Mucosa of descending colon (tissue), 3 donors: Measurements from ENCODE around the gene LIMK1. TPM values are rescaled to one million over a fixed set of nuclear protein-coding genes. Genes with fewer than 3 reads are reported as not detected.

Source experiments
- ATAC-seq: fragments of 200-7000 bp; cut with Tn5 transposase; one replicate; pipeline ENCODE4 v1.9.1; 2020; ENCODE audit warnings: mild to moderate bottlenecking, moderate library complexity
- DNase-seq, 3 donors: peaks; one replicate each; pipeline ENCODE4 v3.0.0-alpha.2; 2020
- H3K36me3 ChIP-seq: fragments of 200-600 bp; one replicate; pipeline ENCODE4 v1.8.0; 2021; ENCODE audit warnings: low read depth, mild to moderate bottlenecking
- H3K4me1 ChIP-seq: fragments of 200-600 bp; one replicate; pipeline ENCODE4 v1.8.0; 2021; ENCODE audit warnings: low read depth, mild to moderate bottlenecking
- H3K4me3 ChIP-seq: fragments of 200-600 bp; one replicate; pipeline ENCODE4 v1.8.0; 2021; ENCODE audit warnings: mild to moderate bottlenecking
- H3K9me3 ChIP-seq: fragments of 200-600 bp; one replicate; pipeline ENCODE4 v1.8.0; 2021; ENCODE audit warnings: mild to moderate bottlenecking
- CTCF ChIP-seq: fragments of 200-600 bp; IDR thresholded peaks from one replicate; pipeline ENCODE4 v1.8.0; 2022; ENCODE audit warnings: antibody characterized with exemption, mild to moderate bottlenecking
- intact Hi-C, 2 donors: fragments of 100-400 bp; cut with DNase I in 1 of 2; cut with micrococcal nuclease in 1 of 2; formaldehyde crosslinking; loops; one replicate each; pipeline versions ENCODE4 v1.11.0 to v1.11.1; 2022; cut with DNase I, micrococcal nuclease
- total RNA-seq, 3 donors: library from RNA; stranded (reverse); fragmentation: NEBNext Ultra II Directional in 2 of 3; extraction: Animal tissue kit (Norgen Biotek cat#: 25700) in 2 of 3; gene quantifications; one replicate each; pipeline versions ENCODE4 v1.2.1 to v1.2.4, GENCODE V29; 2021 to 2023
- donor health status: DM: no; HTN: no; CAD: no; lungs with moderate emphysema.
- donor health status: DM: no; HTN: no; CAD: no.
- donor health status: DM: no; HTN: yes; CAD: no.

The LIMK1 gene
- total RNA-seq, 3 donors from 2014 or later, result 12.0 to 15.6 (median 12.1) TPM

GRCh38 chr7:74082770-74083116 is 861 bp upstream of the LIMK1 start:
- peaks cover 14% of the 10 kb centered on the region for H3K4me1 ChIP-seq
- H3K36me3 ChIP-seq, result no peaks in the 10 kb centered on the region
- no peak for ATAC-seq
- H3K4me3 ChIP-seq, result no peak overlapping the region
- no peaks in the 10 kb centered on the region for H3K9me3 ChIP-seq
- no peak for TF ChIP-seq CTCF
- intact Hi-C loops, result loop anchor here in 1 of 2 donors (10.0 kb wide), 1 partner anchor 322 kb away; no protein-coding TSS in a partner anchor
- DNase-seq, result no peak

- H3K4me3 ChIP-seq, result peak overlapping the region; percentile 48
- DNase-seq (peak in 1 of 3 donors; percentile 80), ATAC-seq (peak; percentile 53)
- no peaks in the 10 kb centered on the region for H3K9me3 ChIP-seq
- TF ChIP-seq CTCF, result no peak
- H3K4me1 ChIP-seq, result peaks cover 14% of the 10 kb centered on the region
- no peaks in the 10 kb centered on the region for H3K36me3 ChIP-seq
- intact Hi-C loops, result loop anchor here in 1 of 2 donors (10.0 kb wide), 1 partner anchor 321 kb away; no protein-coding TSS in a partner anchor
Observed at GRCh38 chr7:74083928-74084721, 521 bp downstream of the LIMK1 start.

- no peak for TF ChIP-seq CTCF
- Histone ChIP-seq H3K4me1 (peaks cover 14% of the 10 kb centered on the region), H3K4me3 (no peak overlapping the region), H3K36me3 (no peaks in the 10 kb centered on the region), H3K9me3 (no peaks in the 10 kb centered on the region)
- DNase-seq (no peak), ATAC-seq (no peak)
- intact Hi-C loops, result loop anchor here in 1 of 2 donors (10.0 kb wide), 1 partner anchor 320 kb away; no protein-coding TSS in a partner anchor
Observed at GRCh38 chr7:74084722-74085578, 1.3 kb downstream of the LIMK1 start.

- Histone ChIP-seq H3K9me3 (no peaks in the 10 kb centered on the region), H3K4me1 (peaks cover 14% of the 10 kb centered on the region), H3K4me3 (no peak overlapping the region), H3K36me3 (no peaks in the 10 kb centered on the region)
- ATAC-seq (no peak), DNase-seq (no peak)
- TF ChIP-seq CTCF, result no peak
- intact Hi-C loops, result loop anchor here in 1 of 2 donors (10.0 kb wide), 1 partner anchor 317 kb away; no protein-coding TSS in a partner anchor
Observed at GRCh38 chr7:74087791-74088453, 4.3 kb downstream of the LIMK1 start.

GRCh38 chr7:74092321-74092963 is 8.8 kb downstream of the LIMK1 start:
- Histone ChIP-seq H3K4me1 (no peaks in the 10 kb centered on the region), H3K36me3 (no peaks in the 10 kb centered on the region), H3K9me3 (no peaks in the 10 kb centered on the region), H3K4me3 (no peak overlapping the region)
- no peak for TF ChIP-seq CTCF
- no peak for ATAC-seq
- intact Hi-C loops, result no loop called here
- peak in 1 of 3 donors; percentile 45 for DNase-seq
